Activated CD8-positive, alpha-beta memory T cell treated with anti-CD3 and anti-CD28 coated beads, Interleukin-2, amount 50 U/mL, for 4 hours (primary cell): ENCODE measurements around the gene NLGN3.
"Not testable (repeated sequence)": the region's sequence is repeated elsewhere in the genome, so short reads cannot be mapped to it uniquely, and the experiment has no call there.

ENCODE experiments used
- DNase-seq: peaks from one replicate; pipeline ENCODE4 v3.0.0-alpha.2; 2020

Gene NLGN3

GRCh38 chrX:71173440-71173839 lies 28.8 kb downstream of the NLGN3 start:
- no peak for DNase-seq

GRCh38 chrX:71174795-71175194 lies 30.2 kb downstream of the NLGN3 start:
- no peak for DNase-seq

GRCh38 chrX:71175531-71175930 lies 30.9 kb downstream of the NLGN3 start:
- DNase-seq, result no peak

GRCh38 chrX:71177327-71177726 lies 32.7 kb downstream of the NLGN3 start:
- no peak for DNase-seq

GRCh38 chrX:71178908-71179307 lies 34.3 kb downstream of the NLGN3 start:
- DNase-seq, result peak; percentile 46

- not testable (repeated sequence) for DNase-seq
These were observed 36.1 kb downstream of the NLGN3 start for GRCh38 chrX:71180579-71181265.

GRCh38 chrX:71181558-71181909 lies 36.9 kb downstream of the NLGN3 start:
- peak; percentile 29 for DNase-seq

- DNase-seq, result peak; percentile 72
These were observed 37.5 kb downstream of the NLGN3 start for GRCh38 chrX:71181910-71182799.

GRCh38 chrX:71182871-71183270 lies 38.2 kb downstream of the NLGN3 start:
- no peak for DNase-seq

GRCh38 chrX:71183341-71183740 lies 38.7 kb downstream of the NLGN3 start:
- no peak for DNase-seq

GRCh38 chrX:71184092-71184491 lies 39.5 kb downstream of the NLGN3 start:
- DNase-seq, result no peak

GRCh38 chrX:71184803-71185495 lies 40.3 kb downstream of the NLGN3 start:
- DNase-seq, result no peak

- DNase-seq, result no peak
These were observed 46.6 kb downstream of the NLGN3 start for GRCh38 chrX:71191248-71191647.

- no peak for DNase-seq
These were observed 51.5 kb downstream of the NLGN3 start for GRCh38 chrX:71195964-71196649.

GRCh38 chrX:71198066-71198465 lies 53.4 kb downstream of the NLGN3 start:
- DNase-seq, result no peak

- DNase-seq, result no peak
These were observed 54.8 kb downstream of the NLGN3 start for GRCh38 chrX:71199252-71200008.

- no peak for DNase-seq
These were observed 66.2 kb downstream of the NLGN3 start for GRCh38 chrX:71210816-71211215.

- DNase-seq, result no peak
These were observed 67.9 kb downstream of the NLGN3 start for GRCh38 chrX:71212536-71212935.

- no peak for DNase-seq
These were observed 69.5 kb downstream of the NLGN3 start for GRCh38 chrX:71214152-71214551.

- no peak for DNase-seq
These were observed 70.1 kb downstream of the NLGN3 start for GRCh38 chrX:71214604-71215337.

GRCh38 chrX:71215338-71215912 lies 70.8 kb downstream of the NLGN3 start:
- DNase-seq, result no peak
